Fibroblast of the conjunctiva (primary cell): ENCODE results near the gene TMEM60.
A peak's percentile ranks its signal among the peaks of the same experiment; 100 is the strongest.

ENCODE experiments used
- DNase-seq: peaks from one replicate; pipeline ENCODE4 v3.0.0-alpha.2; 2010; ENCODE audit warnings: low read depth

Gene TMEM60

GRCh38 chr7:77770316-77770715 is 27.9 kb downstream of the TMEM60 start:
- DNase-seq: no peak

DNA sequence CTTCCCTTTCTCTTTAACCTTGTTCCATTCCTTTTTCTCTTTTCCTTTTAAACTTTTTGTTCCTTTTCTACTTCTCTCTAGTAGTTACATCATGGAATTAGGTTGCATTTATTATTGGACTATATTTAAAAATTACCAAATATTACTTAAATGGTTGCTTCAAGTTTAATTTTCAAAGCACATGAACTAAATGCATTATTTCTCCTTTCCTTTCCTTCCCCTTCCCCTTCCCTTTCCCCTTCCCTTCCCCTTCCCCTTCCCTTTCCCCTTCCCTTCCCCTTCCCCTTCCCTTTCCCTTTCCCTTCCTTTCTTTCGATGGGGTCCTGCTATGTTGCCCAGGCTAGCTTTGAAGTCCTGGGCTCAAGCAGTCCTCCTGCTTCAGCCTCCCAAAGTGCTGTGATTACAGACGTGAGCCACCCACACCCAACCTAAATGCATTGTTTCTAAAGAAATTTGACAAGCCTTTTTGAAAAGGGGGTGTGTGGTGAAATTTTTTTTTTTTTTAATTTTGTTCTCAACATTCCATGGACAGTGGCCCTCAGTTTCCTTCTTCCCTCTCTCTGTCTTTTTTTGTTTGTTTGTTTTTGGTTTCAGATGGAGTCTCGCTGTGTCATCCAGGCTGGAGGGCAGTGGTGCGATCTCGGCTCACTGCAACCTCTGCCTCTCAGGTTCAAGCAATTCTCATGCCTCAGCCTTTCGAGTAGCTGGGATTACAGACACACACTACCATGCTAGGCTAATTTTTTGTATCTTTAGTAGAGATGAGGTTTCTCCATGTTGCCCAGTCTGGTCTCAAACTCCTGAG is 31.2 kb downstream of the TMEM60 start:
- DNase-seq: no peak

- no peak for DNase-seq
Observed at GRCh38 chr7:77765906-77766800, 32.1 kb downstream of the TMEM60 start.

- no peak for DNase-seq
Observed at GRCh38 chr7:77765481-77765880, 32.8 kb downstream of the TMEM60 start.

- DNase-seq: no peak
Observed at GRCh38 chr7:77760809-77761453, 37.3 kb downstream of the TMEM60 start.

GRCh38 chr7:77759294-77759889 is 38.8 kb downstream of the TMEM60 start:
- peak; percentile 63 for DNase-seq

GRCh38 chr7:77757589-77757988 is 40.6 kb downstream of the TMEM60 start:
- no peak for DNase-seq

- no peak for DNase-seq
Observed at GRCh38 chr7:77753173-77753572, 45.1 kb downstream of the TMEM60 start.

- DNase-seq: no peak
Observed at GRCh38 chr7:77752016-77752415, 46.2 kb downstream of the TMEM60 start.

DNA sequence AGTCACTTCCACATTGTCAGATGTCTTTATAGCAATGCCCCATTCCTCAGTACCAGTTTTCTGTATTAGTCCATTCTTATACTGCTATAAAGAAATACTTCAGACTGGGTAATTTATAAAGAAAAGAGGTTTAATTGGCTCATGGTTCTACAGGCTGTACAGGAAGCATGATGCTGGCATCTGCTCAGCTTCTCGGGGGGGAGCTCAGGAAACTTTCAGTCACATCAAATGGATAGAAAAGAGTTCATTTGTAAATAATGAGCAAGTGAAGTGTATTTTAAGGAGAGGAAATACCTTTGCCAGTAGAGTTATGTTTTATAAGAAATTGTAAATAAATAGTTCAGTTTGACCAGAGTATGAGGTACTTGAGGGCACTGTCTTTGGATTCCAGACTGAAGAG is 50.5 kb downstream of the TMEM60 start:
- DNase-seq: no peak

DNA sequence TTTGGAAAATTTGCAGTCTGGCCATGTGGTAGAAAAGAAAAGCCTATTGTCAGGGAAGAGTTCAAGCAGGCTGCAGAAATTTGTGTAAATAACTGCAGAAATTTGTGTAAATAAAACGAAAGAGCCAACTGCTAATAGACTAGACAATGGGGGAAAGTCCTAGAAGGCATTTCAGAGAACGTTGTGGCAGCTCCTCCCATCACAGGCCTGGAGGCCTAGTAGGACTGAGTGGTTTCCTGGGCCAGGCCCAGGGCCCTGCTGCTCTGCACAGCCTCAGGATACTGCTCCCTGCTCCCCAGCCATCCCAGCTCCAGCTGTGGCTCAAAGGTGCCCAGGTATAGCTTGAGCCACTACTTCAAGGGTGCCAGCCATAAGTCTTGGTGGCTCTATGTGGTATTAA is 51.1 kb downstream of the TMEM60 start:
- no peak for DNase-seq

GRCh38 chr7:77746824-77747165 is 51.4 kb downstream of the TMEM60 start:
- no peak for DNase-seq

DNA sequence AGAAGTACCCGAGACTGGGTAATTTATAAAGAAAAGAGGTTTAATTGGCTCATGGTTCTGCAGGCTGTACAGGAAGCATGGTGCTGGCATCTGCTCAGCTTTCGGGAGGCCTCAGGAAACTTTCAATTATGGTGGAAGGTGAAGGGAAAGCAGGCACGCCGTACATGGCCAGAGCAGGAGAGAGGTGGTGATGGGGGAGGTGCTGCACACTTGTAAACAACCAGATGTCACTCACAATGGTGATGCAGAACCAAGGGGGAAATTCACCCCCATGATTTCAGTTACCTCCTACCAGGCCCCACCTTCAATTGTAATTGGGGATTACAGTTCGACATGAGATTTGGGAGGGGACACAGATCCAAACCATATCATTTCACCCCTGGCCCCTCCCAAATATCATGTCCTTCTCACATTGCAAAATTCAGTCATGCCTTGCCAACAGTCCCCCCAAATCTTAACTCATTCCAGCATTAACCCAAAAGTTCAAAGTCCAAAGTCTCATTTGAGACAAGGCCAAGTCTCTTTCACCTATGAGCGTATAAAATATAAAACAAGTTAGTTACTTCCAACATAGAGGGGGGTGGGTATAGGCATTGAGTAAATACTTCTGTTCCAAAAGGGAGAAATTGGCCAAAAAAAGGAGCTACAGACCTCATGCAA is 51.9 kb downstream of the TMEM60 start:
- no peak for DNase-seq

GRCh38 chr7:77745746-77746145 is 52.5 kb downstream of the TMEM60 start:
- DNase-seq: no peak
